PC-9 (cell line): ENCODE measurements around the gene PCDHGA1.

Experiments used
- EZH2 ChIP-seq: fragments of 200-600 bp; sonication (generic); IDR thresholded peaks from 2 replicates; pipeline ENCODE4 v1.8.0; 2017; ENCODE audit warnings: antibody characterized with exemption, low read depth
- TF ChIP-seq, protein P1 (sequence below): fragments of 200-600 bp; sonication (generic); conservative IDR thresholded peaks from 2 replicates; pipeline ENCODE4 v1.6.1; 2017; ENCODE audit warnings: mixed run types, antibody characterized with exemption, mild to moderate bottlenecking, moderate library complexity

DNA sequence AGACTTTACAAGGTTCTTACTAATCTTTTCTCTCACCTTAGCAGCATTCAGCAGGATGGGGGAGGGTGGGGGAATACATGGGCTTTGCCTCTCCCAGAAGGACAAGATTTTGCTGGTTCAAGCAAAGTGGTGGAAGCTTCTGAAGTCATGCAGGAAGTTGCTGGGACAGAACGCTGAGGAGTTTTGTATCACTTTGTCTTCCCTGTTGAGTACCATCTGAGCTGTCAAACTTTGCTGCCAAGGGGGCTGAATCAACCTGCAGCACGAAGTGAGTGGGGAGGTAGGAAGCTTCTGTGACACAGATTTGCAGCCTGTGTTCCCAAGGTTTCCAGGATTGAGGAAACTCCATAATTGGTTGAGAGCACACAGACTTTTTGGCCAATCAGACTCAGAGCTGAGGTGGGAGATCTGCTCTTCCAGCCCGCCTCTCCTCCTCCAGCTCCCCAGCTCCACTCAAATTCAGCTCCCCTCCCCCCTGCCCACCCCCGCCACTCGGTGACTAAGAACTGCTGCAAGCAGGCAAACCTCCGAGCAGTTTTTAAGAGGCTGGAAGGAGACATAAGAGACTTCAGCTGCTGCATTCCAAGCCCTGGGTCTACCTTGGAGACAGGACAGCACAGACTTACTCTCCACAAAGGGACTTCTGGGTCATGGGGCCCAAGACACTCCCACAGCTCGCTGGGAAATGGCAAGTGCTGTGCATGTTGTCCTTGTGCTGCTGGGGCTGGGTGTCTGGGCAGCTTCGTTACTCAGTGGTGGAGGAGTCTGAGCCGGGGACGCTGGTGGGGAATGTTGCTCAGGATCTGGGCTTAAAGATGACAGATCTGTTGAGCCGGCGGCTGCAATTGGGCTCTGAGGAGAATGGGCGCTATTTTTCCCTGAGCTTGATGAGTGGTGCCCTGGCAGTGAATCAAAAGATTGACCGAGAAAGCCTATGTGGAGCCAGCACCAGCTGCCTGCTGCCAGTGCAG is 158.6 kb downstream of the PCDHGA1 start, which contains the start of gene PCDHGC5:
- TF ChIP-seq, protein P1, sequence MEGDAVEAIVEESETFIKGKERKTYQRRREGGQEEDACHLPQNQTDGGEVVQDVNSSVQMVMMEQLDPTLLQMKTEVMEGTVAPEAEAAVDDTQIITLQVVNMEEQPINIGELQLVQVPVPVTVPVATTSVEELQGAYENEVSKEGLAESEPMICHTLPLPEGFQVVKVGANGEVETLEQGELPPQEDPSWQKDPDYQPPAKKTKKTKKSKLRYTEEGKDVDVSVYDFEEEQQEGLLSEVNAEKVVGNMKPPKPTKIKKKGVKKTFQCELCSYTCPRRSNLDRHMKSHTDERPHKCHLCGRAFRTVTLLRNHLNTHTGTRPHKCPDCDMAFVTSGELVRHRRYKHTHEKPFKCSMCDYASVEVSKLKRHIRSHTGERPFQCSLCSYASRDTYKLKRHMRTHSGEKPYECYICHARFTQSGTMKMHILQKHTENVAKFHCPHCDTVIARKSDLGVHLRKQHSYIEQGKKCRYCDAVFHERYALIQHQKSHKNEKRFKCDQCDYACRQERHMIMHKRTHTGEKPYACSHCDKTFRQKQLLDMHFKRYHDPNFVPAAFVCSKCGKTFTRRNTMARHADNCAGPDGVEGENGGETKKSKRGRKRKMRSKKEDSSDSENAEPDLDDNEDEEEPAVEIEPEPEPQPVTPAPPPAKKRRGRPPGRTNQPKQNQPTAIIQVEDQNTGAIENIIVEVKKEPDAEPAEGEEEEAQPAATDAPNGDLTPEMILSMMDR, result no peak
- no peak for TF ChIP-seq EZH2
